Hepatocyte (in vitro differentiated cells): Measurements from ENCODE around the gene S100A16. TPM values are rescaled to one million over a fixed set of nuclear protein-coding genes. Genes with fewer than 3 reads are reported as not detected.
"Not testable (repeated sequence)": the region's sequence is repeated elsewhere in the genome, so short reads cannot be mapped to it uniquely, and the experiment has no call there.

Experiments used
- DNase-seq: peaks from one replicate; pipeline ENCODE4 v3.0.0-alpha.2; 2016; ENCODE audit warnings: low spot score
- H2AFZ ChIP-seq: fragments of 200-600 bp; sonication (generic); 2 replicates; pipeline ENCODE4 v1.6.0; 2016; ENCODE audit warnings: antibody characterized with exemption, mild to moderate bottlenecking
- H3K27ac ChIP-seq: fragments of 200-600 bp; sonication (generic); 2 replicates; pipeline ENCODE4 v1.5.1; 2016; ENCODE audit warnings: mild to moderate bottlenecking
- H3K27me3 ChIP-seq: fragments of 200-600 bp; sonication (generic); 2 replicates; pipeline ENCODE4 v1.6.1; 2016
- H3K36me3 ChIP-seq: fragments of 200-600 bp; sonication (generic); replicated peaks from 2 replicates; pipeline ENCODE4 v1.5.1; 2016; ENCODE audit warnings: low read depth; ENCODE audit not compliant: insufficient read depth
- H3K4me1 ChIP-seq: fragments of 200-600 bp; sonication (generic); 2 replicates; pipeline ENCODE4 v1.5.1; 2016; ENCODE audit warnings: mild to moderate bottlenecking, moderate library complexity; ENCODE audit not compliant: insufficient read depth
- H3K4me2 ChIP-seq: fragments of 200-600 bp; sonication (generic); 2 replicates; pipeline ENCODE4 v1.6.0; 2016
- H3K4me3 ChIP-seq: fragments of 200-600 bp; sonication (generic); 2 replicates; pipeline ENCODE4 v1.5.1; 2016; ENCODE audit warnings: mild to moderate bottlenecking
- H3K79me2 ChIP-seq: fragments of 200-600 bp; sonication (generic); 2 replicates; pipeline ENCODE4 v1.6.0; 2017; ENCODE audit warnings: mild to moderate bottlenecking
- H3K9me2 ChIP-seq: fragments of 200-600 bp; sonication (generic); replicated peaks from 2 replicates; pipeline ENCODE4 v1.6.0; 2017; ENCODE audit warnings: mild to moderate bottlenecking; ENCODE audit not compliant: insufficient read depth
- H3K9me3 ChIP-seq: fragments of 200-600 bp; sonication (generic); 2 replicates; pipeline ENCODE4 v1.5.1; 2016; ENCODE audit warnings: low read depth, mild to moderate bottlenecking
- H4K20me1 ChIP-seq: fragments of 200-600 bp; sonication (generic); 2 replicates; pipeline ENCODE4 v1.6.0; 2016; ENCODE audit warnings: mild to moderate bottlenecking; ENCODE audit not compliant: insufficient read depth, poor library complexity, severe bottlenecking
- EZH2 ChIP-seq: fragments of 200-600 bp; sonication (generic); IDR thresholded peaks from 2 replicates; pipeline ENCODE4 v1.6.1; 2016; ENCODE audit warnings: antibody characterized with exemption, mild to moderate bottlenecking, borderline replicate concordance
- EZH2phosphoT487 ChIP-seq: fragments of 200-600 bp; sonication (generic); IDR thresholded peaks from one replicate; pipeline ENCODE4 v1.6.1; 2018; ENCODE audit warnings: antibody characterized with exemption, mild to moderate bottlenecking, low read depth, moderate library complexity; ENCODE audit not compliant: unreplicated experiment, severe bottlenecking
- WGBS: methylation state at CpG from one replicate; pipeline ENCODE4 v1.1.6; 2016; ENCODE audit warnings: low lambda C conversion rate; ENCODE audit errors: missing lambda C conversion rate; 5-methylcytosine and 5-hydroxymethylcytosine counted together
- polyA plus RNA-seq: library from polyadenylated mRNA; unstranded; fragments of >200 nt; fragmentation: Nextera tagmentation; extraction: Ambion mirVana; gene quantifications from 2 replicates; pipeline ENCODE4 v1.2.1, GENCODE V29; 2016
- total RNA-seq: library from RNA; depleted of rRNA; stranded (reverse); fragments of >200 nt; gene quantifications from 2 replicates; pipeline ENCODE4 v1.2.3, GENCODE V29; 2014
- TF ChIP-seq, protein P1 (sequence below): fragments of 200-600 bp; sonication (generic); IDR thresholded peaks from 2 replicates; pipeline ENCODE4 v1.5.1; 2016; ENCODE audit warnings: antibody characterized with exemption, mild to moderate bottlenecking; ENCODE audit not compliant: poor library complexity

Gene S100A16
- total and polyA plus RNA-seq, 2 experiments from 2014 or later, result 103 to 155 TPM

- H3K27me3 ChIP-seq, result no peaks in the 10 kb centered on the region
- H3K4me1 ChIP-seq, result no peaks in the 10 kb centered on the region
- no peaks in the 10 kb centered on the region for H4K20me1 ChIP-seq
- no peaks in the 10 kb centered on the region for H3K9me3 ChIP-seq
- no peak for DNase-seq
- no peak overlapping the region for H3K4me2 ChIP-seq
- no peaks in the 10 kb centered on the region for H3K36me3 ChIP-seq
- H3K27ac ChIP-seq, result no peak overlapping the region
- H3K4me3 ChIP-seq, result no peak overlapping the region
- H3K9me2 ChIP-seq, result no peaks in the 10 kb centered on the region
- no peaks in the 10 kb centered on the region for H3K79me2 ChIP-seq
- H2AFZ ChIP-seq, result no peak overlapping the region
- TF ChIP-seq, protein P1, sequence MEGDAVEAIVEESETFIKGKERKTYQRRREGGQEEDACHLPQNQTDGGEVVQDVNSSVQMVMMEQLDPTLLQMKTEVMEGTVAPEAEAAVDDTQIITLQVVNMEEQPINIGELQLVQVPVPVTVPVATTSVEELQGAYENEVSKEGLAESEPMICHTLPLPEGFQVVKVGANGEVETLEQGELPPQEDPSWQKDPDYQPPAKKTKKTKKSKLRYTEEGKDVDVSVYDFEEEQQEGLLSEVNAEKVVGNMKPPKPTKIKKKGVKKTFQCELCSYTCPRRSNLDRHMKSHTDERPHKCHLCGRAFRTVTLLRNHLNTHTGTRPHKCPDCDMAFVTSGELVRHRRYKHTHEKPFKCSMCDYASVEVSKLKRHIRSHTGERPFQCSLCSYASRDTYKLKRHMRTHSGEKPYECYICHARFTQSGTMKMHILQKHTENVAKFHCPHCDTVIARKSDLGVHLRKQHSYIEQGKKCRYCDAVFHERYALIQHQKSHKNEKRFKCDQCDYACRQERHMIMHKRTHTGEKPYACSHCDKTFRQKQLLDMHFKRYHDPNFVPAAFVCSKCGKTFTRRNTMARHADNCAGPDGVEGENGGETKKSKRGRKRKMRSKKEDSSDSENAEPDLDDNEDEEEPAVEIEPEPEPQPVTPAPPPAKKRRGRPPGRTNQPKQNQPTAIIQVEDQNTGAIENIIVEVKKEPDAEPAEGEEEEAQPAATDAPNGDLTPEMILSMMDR, result no peak
- TF ChIP-seq EZH2phosphoT487 (no peak), EZH2 (no peak)
- WGBS, result 64% methylated on average over 1 of the region's 1 CpG
These were observed 27.9 kb downstream of the S100A16 start for GRCh38 chr1:153585006-153585405.

DNA sequence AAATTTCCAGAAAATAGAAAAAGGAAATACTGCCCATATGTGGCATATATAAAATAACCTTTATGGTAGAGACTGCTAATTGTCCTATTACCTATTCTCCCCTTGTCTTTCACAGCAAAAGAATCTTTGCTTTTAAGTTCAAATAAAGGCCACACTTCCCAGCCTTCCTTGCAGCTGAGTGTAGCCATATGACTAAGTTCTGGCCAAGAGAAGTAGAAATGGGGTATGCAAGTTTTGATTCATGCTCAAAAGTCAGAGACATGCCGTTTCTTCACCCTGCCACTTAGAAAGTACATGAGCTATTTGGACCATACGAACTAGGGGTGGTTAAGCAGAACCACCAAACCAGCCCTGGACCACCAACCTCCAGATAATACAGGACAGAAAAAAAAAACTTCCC lies 29.0 kb downstream of the S100A16 start:
- WGBS, result 92% methylated on average over 2 of the region's 2 CpGs
- Histone ChIP-seq H3K9me2 (no peaks in the 10 kb centered on the region), H3K4me2 (no peak overlapping the region), H4K20me1 (no peaks in the 10 kb centered on the region), H3K4me3 (no peak overlapping the region), H3K27ac (no peak overlapping the region), H3K9me3 (no peaks in the 10 kb centered on the region), H3K27me3 (no peaks in the 10 kb centered on the region), H3K79me2 (no peaks in the 10 kb centered on the region), H2AFZ (no peak overlapping the region), H3K4me1 (no peaks in the 10 kb centered on the region), H3K36me3 (no peaks in the 10 kb centered on the region)
- TF ChIP-seq EZH2, result no peak
- no peak for TF ChIP-seq EZH2phosphoT487
- DNase-seq, result no peak

DNA sequence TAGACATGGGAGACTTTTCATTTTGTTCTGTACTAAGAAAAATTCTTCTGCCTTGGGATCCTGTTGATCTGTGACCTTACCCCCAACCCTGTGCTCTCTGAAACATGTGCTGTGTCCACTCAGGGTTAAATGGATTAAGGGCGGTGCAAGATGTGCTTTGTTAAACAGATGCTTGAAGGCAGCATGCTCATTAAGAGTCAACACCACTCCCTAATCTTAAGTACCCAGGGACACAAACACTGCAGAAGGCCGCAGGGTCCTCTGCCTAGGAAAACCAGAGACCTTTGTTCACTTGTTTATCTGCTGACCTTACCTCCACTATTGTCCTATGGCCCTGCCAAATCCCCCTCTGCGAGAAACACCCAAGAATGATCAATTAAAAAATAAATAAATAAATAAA lies 29.4 kb downstream of the S100A16 start:
- not testable (repeated sequence) for H3K79me2 ChIP-seq, H3K4me1 ChIP-seq, H3K4me3 ChIP-seq, H3K27me3 ChIP-seq, H3K36me3 ChIP-seq, H3K9me3 ChIP-seq, H3K27ac ChIP-seq, DNase-seq, H4K20me1 ChIP-seq, H2AFZ ChIP-seq, H3K9me2 ChIP-seq, H3K4me2 ChIP-seq
- 49% methylated on average over 3 of the region's 3 CpGs for WGBS

- not testable (repeated sequence) for H3K36me3 ChIP-seq, H3K27ac ChIP-seq, H3K4me2 ChIP-seq, DNase-seq, H2AFZ ChIP-seq, H3K79me2 ChIP-seq, H3K4me3 ChIP-seq, H3K9me2 ChIP-seq, H4K20me1 ChIP-seq, H3K9me3 ChIP-seq, H3K4me1 ChIP-seq, H3K27me3 ChIP-seq
- WGBS, result 100% methylated on average over 1 of the region's 34 CpGs
These were observed 30.1 kb downstream of the S100A16 start for GRCh38 chr1:153582836-153583235.

DNA sequence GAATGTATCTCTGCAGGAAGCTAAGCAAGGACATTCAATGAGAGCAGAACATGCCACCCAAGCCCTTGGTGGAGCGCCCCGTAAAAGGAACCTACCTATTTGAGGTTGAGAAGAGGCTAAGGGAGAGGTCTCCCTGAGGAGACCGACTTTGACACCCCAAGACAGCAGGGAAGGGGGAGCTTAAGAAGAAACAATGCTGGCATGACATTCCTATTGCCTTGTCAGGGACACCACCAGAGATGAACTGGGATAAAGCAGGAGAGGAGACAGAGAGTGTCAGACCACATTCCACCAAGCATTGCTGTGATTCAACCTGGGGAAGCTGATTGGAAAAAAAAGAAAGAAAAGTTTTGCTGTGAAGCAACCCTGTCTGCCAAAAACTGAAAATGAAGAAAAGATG lies 34.0 kb downstream of the S100A16 start:
- Histone ChIP-seq H3K9me3 (no peaks in the 10 kb centered on the region), H3K79me2 (no peaks in the 10 kb centered on the region), H3K27me3 (no peaks in the 10 kb centered on the region), H4K20me1 (no peaks in the 10 kb centered on the region), H3K36me3 (no peaks in the 10 kb centered on the region), H2AFZ (no peak overlapping the region), H3K4me3 (no peak overlapping the region), H3K4me1 (no peaks in the 10 kb centered on the region), H3K4me2 (no peak overlapping the region), H3K27ac (no peak overlapping the region), H3K9me2 (no peaks in the 10 kb centered on the region)
- WGBS, result 80% methylated on average over 3 of the region's 3 CpGs
- no peak for DNase-seq
- TF ChIP-seq EZH2phosphoT487 (no peak), EZH2 (no peak)
- TF ChIP-seq, protein P1, result no peak
